AG04449 (cell line): ENCODE results near the gene ASIC4.

Experiments
- CTCF ChIA-PET: fragments of 350-600 bp; formaldehyde crosslinking; extraction: SDS; loops from one replicate; lab custom pipeline; 2021; ENCODE audit warnings: antibody characterized with exemption; lab: Yijun Ruan, JAX
- POLR2A ChIA-PET: fragments of 400-600, 350-600 bp; formaldehyde crosslinking; extraction: SDS; loops from one replicate; lab custom pipeline; 2020; ENCODE audit warnings: antibody characterized with exemption, inconsistent platforms; lab: Yijun Ruan, JAX
- DNase-seq: peaks from one replicate; pipeline ENCODE4 v3.0.0-alpha.2; 2010; ENCODE audit warnings: low read depth, low spot score
- H3K4me3 ChIP-seq: 2 replicates; pipeline ENCODE4 v1.5.1; 2011; ENCODE audit warnings: low read depth, mild to moderate bottlenecking, control low read depth, low read length
- CTCF ChIP-seq: IDR thresholded peaks from one replicate; pipeline ENCODE4 v1.5.1; 2011; ENCODE audit warnings: mild to moderate bottlenecking, moderate library complexity, low read length, control low read depth, inconsistent platforms; ENCODE audit not compliant: insufficient read depth; ENCODE audit errors: missing control alignments

ASIC4 gene

GRCh38 chr2:219501849-219502248 is 12.4 kb upstream of the ASIC4 start:
- ChIA-PET CTCF (interaction anchor here (1.0 to 39.0 kb wide), 5 partner anchors 8 to 99 kb away, joined by 4 to 1084 read pairs (median 134); partner anchors contain the start of gene ASIC4), POLR2A (no interaction called here)
- TF ChIP-seq CTCF, result no peak
- DNase-seq, result no peak
- no peak overlapping the region for H3K4me3 ChIP-seq

GRCh38 chr2:219502618-219503017 is 11.7 kb upstream of the ASIC4 start:
- ChIA-PET CTCF (interaction anchor here (1.6 to 39.0 kb wide), 4 partner anchors 8 to 100 kb away, joined by 6 to 1084 read pairs (median 149); partner anchors contain the start of gene ASIC4), POLR2A (no interaction called here)
- no peak overlapping the region for H3K4me3 ChIP-seq
- no peak for TF ChIP-seq CTCF
- DNase-seq, result no peak

- TF ChIP-seq CTCF, result no peak
- DNase-seq, result no peak
- POLR2A ChIA-PET, result no interaction called here
- H3K4me3 ChIP-seq, result no peak overlapping the region
- CTCF ChIA-PET, result interaction anchor here (6.4 to 39.0 kb wide), 3 partner anchors 8 to 103 kb away, joined by 80 to 1084 read pairs (median 164); partner anchors contain the start of gene GMPPA
Observed at GRCh38 chr2:219505585-219505984, 8.7 kb upstream of the ASIC4 start.

- TF ChIP-seq CTCF, result no peak
- ChIA-PET CTCF (interaction anchor here (1.1 to 39.0 kb wide), 6 partner anchors 9 to 183 kb away, joined by 3 to 1084 read pairs (median 43); partner anchors contain the start of gene GMPPA), POLR2A (interaction anchor here (1.8 kb wide), 1 partner anchor 53 kb away, joined by 7 read pairs; no protein-coding TSS in a partner anchor)
- DNase-seq, result no peak
- H3K4me3 ChIP-seq, result no peak overlapping the region
Observed at GRCh38 chr2:219506153-219506801, 8.0 kb upstream of the ASIC4 start.

- no peak overlapping the region for H3K4me3 ChIP-seq
- no peak for TF ChIP-seq CTCF
- ChIA-PET POLR2A (interaction anchor here (1.4 to 1.8 kb wide), 2 partner anchors 15 to 54 kb away, joined by 4 to 7 read pairs; no protein-coding TSS in a partner anchor), CTCF (interaction anchor here (1.0 to 39.0 kb wide), 9 partner anchors 9 to 183 kb away, joined by 3 to 1084 read pairs (median 6); partner anchors contain the start of gene GMPPA)
- no peak for DNase-seq
Observed at GRCh38 chr2:219506802-219507526, 7.3 kb upstream of the ASIC4 start.
